Breast epithelium (tissue), 3 donors: ENCODE data around the gene CFAP119.

Source experiments
- CTCF ChIP-seq, 3 donors: fragments of 450-650 bp; IDR thresholded peaks; one replicate each; pipeline ENCODE4 v1.5.1; 2016 to 2017; ENCODE audit warnings: antibody characterized with exemption in 3 of 3, mild to moderate bottlenecking in 3 of 3, moderate library complexity in 3 of 3
- POLR2A ChIP-seq: fragments of 450-650 bp; IDR thresholded peaks from one replicate; pipeline ENCODE4 v1.6.1; 2016; ENCODE audit warnings: antibody characterized with exemption, mild to moderate bottlenecking, moderate library complexity

DNA sequence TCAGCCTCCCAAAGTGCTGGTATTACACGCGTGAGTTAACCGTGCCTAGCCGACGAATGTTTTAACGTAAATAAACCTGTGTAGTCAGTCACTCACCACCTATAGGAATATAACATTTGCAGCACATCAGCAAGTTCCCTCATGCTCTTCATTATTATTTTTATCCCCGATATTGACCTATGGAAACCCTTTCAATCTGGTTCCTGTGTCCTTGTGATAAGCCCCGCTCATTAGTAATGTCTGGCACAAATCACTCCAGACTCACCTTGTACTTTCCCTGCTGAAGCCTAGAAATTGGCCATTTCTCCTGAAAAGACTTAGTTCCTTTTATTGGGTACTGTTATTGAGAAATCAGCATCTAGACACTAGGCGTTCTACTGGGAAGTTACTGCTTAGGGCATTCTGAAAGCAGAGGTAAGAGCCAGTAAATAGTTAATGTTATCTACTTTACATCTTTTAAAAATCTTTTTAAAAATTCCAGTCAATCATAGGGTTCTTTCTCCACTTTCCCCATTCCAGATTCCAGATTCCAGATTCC, 15.2 kb downstream of the CFAP119 start:
- no peak for TF ChIP-seq CTCF (IDR thresholded peaks at IDR 0.05)
- no peak for TF ChIP-seq POLR2A
